KMS-11 (cell line): ENCODE data around the gene ARRDC4.

Experiments used
- H2AFZ ChIP-seq: fragments of 200-600 bp; sonication (generic); 2 replicates; pipeline ENCODE4 v1.6.1; 2016; ENCODE audit warnings: antibody characterized with exemption, mixed run types, low read depth
- H3K27ac ChIP-seq: fragments of 200-600 bp; sonication (generic); 2 replicates; pipeline ENCODE4 v1.6.1; 2016; ENCODE audit warnings: mild to moderate bottlenecking, mixed run types
- H3K27me3 ChIP-seq: fragments of 200-600 bp; sonication (generic); 2 replicates; pipeline ENCODE4 v1.6.1; 2017; ENCODE audit warnings: mild to moderate bottlenecking, low read depth, mixed run types, moderate library complexity; ENCODE audit not compliant: insufficient read depth
- H3K36me3 ChIP-seq: fragments of 200-600 bp; sonication (generic); 2 replicates; pipeline ENCODE4 v1.6.1; 2017; ENCODE audit warnings: mild to moderate bottlenecking, mixed run types; ENCODE audit not compliant: insufficient read depth
- H3K4me1 ChIP-seq: fragments of 200-600 bp; sonication (generic); 2 replicates; pipeline ENCODE4 v1.6.1; 2016; ENCODE audit warnings: mild to moderate bottlenecking, low read depth, mixed run types; ENCODE audit not compliant: poor library complexity, severe bottlenecking
- H3K4me2 ChIP-seq: fragments of 200-600 bp; sonication (generic); 2 replicates; pipeline ENCODE4 v1.7.0; 2016; ENCODE audit warnings: mild to moderate bottlenecking, mixed run types
- H3K4me3 ChIP-seq: fragments of 200-600 bp; sonication (generic); IDR thresholded peaks from 2 replicates; pipeline ENCODE4 v1.6.1; 2017; ENCODE audit warnings: low read depth, low read length, mixed read lengths; ENCODE audit not compliant: insufficient read depth
- H3K79me2 ChIP-seq: fragments of 200-600 bp; sonication (generic); 2 replicates; pipeline ENCODE4 v1.6.1; 2016; ENCODE audit warnings: low read depth, mixed run types; ENCODE audit not compliant: insufficient read depth
- H3K9ac ChIP-seq: fragments of 200-600 bp; sonication (generic); 2 replicates; pipeline ENCODE4 v1.6.1; 2016; ENCODE audit warnings: mild to moderate bottlenecking, mixed run types
- H4K20me1 ChIP-seq: fragments of 200-600 bp; sonication (generic); 2 replicates; pipeline ENCODE4 v1.6.1; 2016; ENCODE audit warnings: mild to moderate bottlenecking, mixed run types; ENCODE audit not compliant: insufficient read depth
- CTCF ChIP-seq: fragments of 200-600 bp; sonication (generic); conservative IDR thresholded peaks from 2 replicates; pipeline ENCODE4 v1.6.1; 2017; ENCODE audit warnings: low read depth, mild to moderate bottlenecking, antibody characterized with exemption, low read length, moderate library complexity, mixed read lengths

Gene ARRDC4

GRCh38 chr15:97972366-97972765 is 11.9 kb downstream of the ARRDC4 start:
- Histone ChIP-seq H3K27me3 (no peaks in the 10 kb centered on the region), H3K4me2 (no peak overlapping the region), H3K4me1 (no peaks in the 10 kb centered on the region), H3K9ac (no peak overlapping the region), H3K36me3 (no peaks in the 10 kb centered on the region), H4K20me1 (no peaks in the 10 kb centered on the region), H3K27ac (no peak overlapping the region), H2AFZ (no peak overlapping the region), H3K4me3 (no peak overlapping the region), H3K79me2 (no peaks in the 10 kb centered on the region)
- no peak for TF ChIP-seq CTCF

- no peak overlapping the region for H3K27ac ChIP-seq
- TF ChIP-seq CTCF = no peak
- no peak overlapping the region for H3K4me2 ChIP-seq
- H3K36me3 ChIP-seq = no peaks in the 10 kb centered on the region
- H3K9ac ChIP-seq = no peak overlapping the region
- H3K4me1 ChIP-seq = no peaks in the 10 kb centered on the region
- no peaks in the 10 kb centered on the region for H4K20me1 ChIP-seq
- H3K79me2 ChIP-seq = no peaks in the 10 kb centered on the region
- H2AFZ ChIP-seq = no peak overlapping the region
- no peak overlapping the region for H3K4me3 ChIP-seq
- no peaks in the 10 kb centered on the region for H3K27me3 ChIP-seq
Observed at GRCh38 chr15:97976129-97976528, 15.6 kb downstream of the ARRDC4 start.

- no peak overlapping the region for H3K9ac ChIP-seq
Observed at GRCh38 chr15:97976766-97977503, 16.4 kb downstream of the ARRDC4 start.

GRCh38 chr15:97977734-97978133 is 17.2 kb downstream of the ARRDC4 start:
- H3K36me3 ChIP-seq = no peaks in the 10 kb centered on the region
- no peak overlapping the region for H3K9ac ChIP-seq
- no peaks in the 10 kb centered on the region for H4K20me1 ChIP-seq
- no peaks in the 10 kb centered on the region for H3K4me1 ChIP-seq
- no peak overlapping the region for H3K4me2 ChIP-seq
- H3K27ac ChIP-seq = no peak overlapping the region
- H2AFZ ChIP-seq = no peak overlapping the region
- no peak for TF ChIP-seq CTCF
- no peaks in the 10 kb centered on the region for H3K27me3 ChIP-seq
- H3K4me3 ChIP-seq = no peak overlapping the region
- H3K79me2 ChIP-seq = no peaks in the 10 kb centered on the region

More at GRCh38 chr15:97976766-97977503, 16.4 kb downstream of the ARRDC4 start:
- no peak overlapping the region for H2AFZ ChIP-seq
- no peaks in the 10 kb centered on the region for H3K4me1 ChIP-seq
- no peak for TF ChIP-seq CTCF
- no peak overlapping the region for H3K4me3 ChIP-seq
- H3K27me3 ChIP-seq = no peaks in the 10 kb centered on the region
- H4K20me1 ChIP-seq = no peaks in the 10 kb centered on the region
- H3K27ac ChIP-seq = no peak overlapping the region
- no peaks in the 10 kb centered on the region for H3K79me2 ChIP-seq
- no peaks in the 10 kb centered on the region for H3K36me3 ChIP-seq
- H3K4me2 ChIP-seq = no peak overlapping the region
